ENCODE data around the gene ARAP2. TPM values are rescaled to one million over a fixed set of nuclear protein-coding genes. Genes with fewer than 3 reads are reported as not detected.

ARAP2 gene
- total and polyA plus RNA-seq, 8 donors = 4.3 to 35.2 (median 6.0) TPM

DNA sequence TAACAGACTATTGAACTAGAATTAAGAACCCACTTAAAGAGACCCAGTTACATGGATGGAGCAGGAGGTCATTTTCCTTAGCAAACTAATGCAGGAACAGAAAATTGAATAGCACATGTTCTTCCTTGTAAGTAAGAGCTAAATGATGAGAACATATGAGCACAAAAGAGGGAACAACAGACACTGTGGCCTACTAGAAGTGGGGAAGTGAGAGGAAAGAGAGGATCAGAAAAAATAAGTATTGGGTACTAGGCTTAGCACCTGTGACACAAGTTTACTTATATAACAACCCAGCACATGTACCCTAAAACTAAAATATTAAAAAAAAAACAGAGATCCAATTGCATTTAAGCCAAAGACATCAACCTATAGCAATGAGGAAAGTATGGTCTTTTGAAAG, 26.2 kb downstream of the ARAP2 start:
- DNase-seq (no peak), ATAC-seq (no peak)
- Histone ChIP-seq H3K9me3 (no peaks in the 10 kb centered on the region), H3K36me3 (no peaks in the 10 kb centered on the region), H3K4me1 (peaks cover 0 to 14% of the 10 kb centered on the region in 2 donors), H3K27me3 (no peaks in the 10 kb centered on the region), H3K27ac (no peak overlapping the region), H3K4me3 (no peak overlapping the region)
- TF ChIP-seq, protein P1, sequence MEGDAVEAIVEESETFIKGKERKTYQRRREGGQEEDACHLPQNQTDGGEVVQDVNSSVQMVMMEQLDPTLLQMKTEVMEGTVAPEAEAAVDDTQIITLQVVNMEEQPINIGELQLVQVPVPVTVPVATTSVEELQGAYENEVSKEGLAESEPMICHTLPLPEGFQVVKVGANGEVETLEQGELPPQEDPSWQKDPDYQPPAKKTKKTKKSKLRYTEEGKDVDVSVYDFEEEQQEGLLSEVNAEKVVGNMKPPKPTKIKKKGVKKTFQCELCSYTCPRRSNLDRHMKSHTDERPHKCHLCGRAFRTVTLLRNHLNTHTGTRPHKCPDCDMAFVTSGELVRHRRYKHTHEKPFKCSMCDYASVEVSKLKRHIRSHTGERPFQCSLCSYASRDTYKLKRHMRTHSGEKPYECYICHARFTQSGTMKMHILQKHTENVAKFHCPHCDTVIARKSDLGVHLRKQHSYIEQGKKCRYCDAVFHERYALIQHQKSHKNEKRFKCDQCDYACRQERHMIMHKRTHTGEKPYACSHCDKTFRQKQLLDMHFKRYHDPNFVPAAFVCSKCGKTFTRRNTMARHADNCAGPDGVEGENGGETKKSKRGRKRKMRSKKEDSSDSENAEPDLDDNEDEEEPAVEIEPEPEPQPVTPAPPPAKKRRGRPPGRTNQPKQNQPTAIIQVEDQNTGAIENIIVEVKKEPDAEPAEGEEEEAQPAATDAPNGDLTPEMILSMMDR (IDR thresholded peaks at IDR 0.05) = no peak
- intact Hi-C loops (cut with DNase I) = no loop called here

DNA sequence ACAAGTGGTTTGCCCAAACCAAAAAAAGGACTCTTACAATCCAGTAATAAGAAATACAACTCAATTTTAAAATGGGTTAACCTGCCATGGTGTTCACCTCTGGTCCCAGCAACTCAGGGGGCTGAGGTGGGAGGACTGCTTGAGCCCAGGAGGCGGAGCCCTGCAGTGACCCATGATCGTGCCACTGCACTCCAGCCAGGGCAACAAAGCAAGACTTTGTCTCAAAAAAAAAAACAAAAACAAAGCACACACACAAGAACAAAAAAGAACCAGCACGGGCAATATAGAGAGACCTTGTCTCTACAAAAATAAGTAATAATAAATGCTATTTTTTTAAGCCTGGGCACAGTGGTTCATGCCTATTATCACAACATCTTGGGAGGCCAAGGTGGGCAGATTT, 28.7 kb downstream of the ARAP2 start:
- H3K4me3 ChIP-seq = no peak overlapping the region
- H3K9me3 ChIP-seq = no peaks in the 10 kb centered on the region
- no peaks in the 10 kb centered on the region for H3K27me3 ChIP-seq
- TF ChIP-seq, protein P1 (IDR thresholded peaks at IDR 0.05) = no peak
- intact Hi-C loops (cut with DNase I) = no loop called here
- H3K36me3 ChIP-seq = no peaks in the 10 kb centered on the region
- ATAC-seq (no peak), DNase-seq (no peak)
- peaks cover 0 to 7% of the 10 kb centered on the region in 2 donors for H3K4me1 ChIP-seq
- no peak overlapping the region for H3K27ac ChIP-seq

DNA sequence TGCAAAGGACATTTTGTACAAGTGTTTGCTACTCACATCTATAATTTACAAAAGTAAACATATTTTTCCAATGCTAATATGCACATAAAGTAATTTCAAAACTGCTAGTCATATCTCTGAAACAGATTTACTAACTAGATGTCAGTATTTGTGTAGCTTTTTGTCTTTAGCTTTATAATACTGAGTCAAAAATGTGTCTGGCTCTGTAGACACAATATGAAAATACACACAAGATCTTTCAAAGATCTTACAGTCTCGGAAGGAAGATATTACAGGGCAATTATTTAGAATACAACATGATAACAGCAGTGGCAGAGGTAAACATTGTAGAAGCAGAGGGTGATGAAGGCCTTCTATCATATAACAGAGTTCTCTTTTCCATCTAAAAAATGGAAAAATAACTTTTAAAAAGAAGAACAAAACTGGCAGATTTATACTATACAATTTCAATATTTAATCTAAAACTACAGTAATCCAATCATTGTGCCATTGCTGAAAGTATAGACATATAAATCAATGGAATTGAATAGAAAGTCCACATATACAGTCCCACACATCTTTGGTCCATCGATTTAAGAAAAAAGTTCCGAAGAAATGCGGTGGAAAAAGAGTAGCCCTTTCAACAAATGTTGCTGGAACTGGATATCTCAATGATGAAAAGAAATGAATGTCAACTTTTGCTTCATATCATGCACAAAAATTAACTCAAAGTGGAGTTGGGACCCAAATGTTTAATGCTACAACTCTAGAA, 29.4 kb downstream of the ARAP2 start:
- Histone ChIP-seq H3K36me3 (no peaks in the 10 kb centered on the region), H3K4me1 (peaks cover 0 to 7% of the 10 kb centered on the region in 2 donors), H3K27me3 (no peaks in the 10 kb centered on the region), H3K27ac (no peak overlapping the region), H3K4me3 (no peak overlapping the region), H3K9me3 (no peaks in the 10 kb centered on the region)
- no peak for DNase-seq
- intact Hi-C loops (cut with DNase I) = no loop called here
- TF ChIP-seq, protein P1 (IDR thresholded peaks at IDR 0.05) = no peak
- no peak for ATAC-seq

DNA sequence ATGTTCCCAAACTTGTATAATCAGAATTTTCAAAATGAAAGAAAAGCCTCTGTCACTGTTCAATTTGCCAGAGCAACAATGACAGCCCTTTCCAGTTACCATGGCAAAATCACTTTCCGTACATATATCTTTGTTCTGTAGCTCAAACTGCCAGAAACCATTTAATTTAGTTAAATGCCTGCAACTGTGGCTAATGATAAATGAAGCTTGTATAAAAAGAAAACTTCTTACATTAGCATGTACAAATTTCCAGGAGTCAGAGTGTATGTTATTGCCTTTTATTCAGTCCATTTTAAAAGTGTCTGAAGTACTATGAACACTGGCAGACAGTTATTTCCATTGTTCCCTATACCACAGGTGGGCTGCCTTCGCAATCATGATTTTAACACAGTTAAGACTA, 30.3 kb downstream of the ARAP2 start:
- Histone ChIP-seq H3K36me3 (peaks cover 3 to 5% of the 10 kb centered on the region in 2 donors), H3K27me3 (no peaks in the 10 kb centered on the region), H3K9me3 (no peaks in the 10 kb centered on the region), H3K4me3 (no peak overlapping the region), H3K27ac (no peak overlapping the region), H3K4me1 (peaks cover 0 to 7% of the 10 kb centered on the region in 2 donors)
- no peak for DNase-seq
- TF ChIP-seq, protein P1 (IDR thresholded peaks at IDR 0.05) = no peak
- no peak for ATAC-seq
- intact Hi-C loops (cut with DNase I) = no loop called here

DNA sequence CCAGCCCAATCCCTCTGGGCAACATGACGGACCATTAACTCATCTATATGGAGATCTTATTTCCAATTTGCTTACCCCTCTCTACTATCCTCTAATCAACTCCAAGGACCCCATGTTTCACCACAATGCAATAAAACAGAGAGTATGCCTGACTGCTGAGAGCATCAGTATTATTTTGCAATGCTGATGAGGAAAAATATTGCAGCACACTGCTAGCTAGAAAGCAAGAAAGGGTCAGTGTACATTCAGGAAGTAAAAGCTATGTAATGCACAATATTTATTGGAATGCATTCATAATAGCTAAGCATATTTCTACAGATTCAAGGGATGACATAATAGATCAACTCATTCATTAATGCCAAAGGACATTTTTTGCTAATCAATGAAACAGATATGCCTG, 33.2 kb downstream of the ARAP2 start:
- H3K4me3 ChIP-seq = no peak overlapping the region
- intact Hi-C loops (cut with DNase I) = no loop called here
- no peaks in the 10 kb centered on the region for H3K9me3 ChIP-seq
- DNase-seq (no peak), ATAC-seq (no peak)
- peaks cover 0 to 7% of the 10 kb centered on the region in 2 donors for H3K4me1 ChIP-seq
- peaks cover 5 to 6% of the 10 kb centered on the region in 2 donors for H3K36me3 ChIP-seq
- no peak overlapping the region for H3K27ac ChIP-seq
- no peaks in the 10 kb centered on the region for H3K27me3 ChIP-seq
- TF ChIP-seq, protein P1 (IDR thresholded peaks at IDR 0.05) = no peak
